Neural crest cell (in vitro differentiated cells): ENCODE results near the gene MED23. TPM values are rescaled to one million over a fixed set of nuclear protein-coding genes. Genes with fewer than 3 reads are reported as not detected.

ENCODE experiments used
- DNase-seq: peaks from one replicate; pipeline ENCODE4 v3.0.0; 2021; ENCODE audit warnings: low read depth, mixed read lengths, low spot score
- H3K27ac Mint-ChIP-seq: one replicate; pipeline ENCODE4 v1.8.0; 2021; ENCODE audit warnings: mild to moderate bottlenecking, mixed read lengths; ENCODE audit not compliant: unreplicated experiment
- H3K27me3 Mint-ChIP-seq: 2 replicates; pipeline ENCODE4 v1.8.0; 2021; ENCODE audit warnings: low read depth, mild to moderate bottlenecking, mixed read lengths
- H3K36me3 Mint-ChIP-seq: 2 replicates; pipeline ENCODE4 v1.8.0; 2021; ENCODE audit warnings: low read depth, mild to moderate bottlenecking, mixed read lengths
- H3K4me1 Mint-ChIP-seq: 2 replicates; pipeline ENCODE4 v1.8.0; 2021; ENCODE audit warnings: mixed read lengths
- H3K4me3 Mint-ChIP-seq: one replicate; pipeline ENCODE4 v1.8.0; 2021; ENCODE audit warnings: mild to moderate bottlenecking, mixed read lengths
- H3K9me3 Mint-ChIP-seq: 2 replicates; pipeline ENCODE4 v1.8.0; 2021; ENCODE audit warnings: mixed read lengths
- CTCF ChIP-seq: fragments of 200-600 bp; sonication (generic); conservative IDR thresholded peaks from 2 replicates; pipeline ENCODE4 v1.5.0; 2021; ENCODE audit warnings: antibody characterized with exemption, mild to moderate bottlenecking
- total RNA-seq: library from RNA; stranded (reverse); gene quantifications from 2 replicates; pipeline ENCODE4 v1.2.1, GENCODE V29; 2021

MED23 gene
- total RNA-seq, 1 donor from 2014 or later: 30.0 TPM

- Mint-ChIP-seq H3K9me3 (no peaks in the 10 kb centered on the region), H3K36me3 (no peaks in the 10 kb centered on the region), H3K27me3 (peaks cover 3% of the 10 kb centered on the region), H3K4me1 (no peaks in the 10 kb centered on the region), H3K27ac (no peak overlapping the region), H3K4me3 (no peak overlapping the region)
- no peak for DNase-seq
- no peak for TF ChIP-seq CTCF
Measured at GRCh38 chr6:131654326-131654725, 26.3 kb upstream of the MED23 start.

- TF ChIP-seq CTCF: no peak
- Mint-ChIP-seq H3K9me3 (no peaks in the 10 kb centered on the region), H3K27ac (no peak overlapping the region), H3K4me1 (no peaks in the 10 kb centered on the region), H3K27me3 (peaks cover 3% of the 10 kb centered on the region), H3K36me3 (no peaks in the 10 kb centered on the region), H3K4me3 (no peak overlapping the region)
- no peak for DNase-seq
Measured at GRCh38 chr6:131652472-131652871, 24.4 kb upstream of the MED23 start.

- Mint-ChIP-seq H3K9me3 (no peaks in the 10 kb centered on the region), H3K4me3 (no peak overlapping the region), H3K36me3 (no peaks in the 10 kb centered on the region)
Measured at GRCh38 chr6:131651782-131652181, 23.7 kb upstream of the MED23 start.

GRCh38 chr6:131646249-131646670 is 18.2 kb upstream of the MED23 start:
- Mint-ChIP-seq H3K27ac (no peak overlapping the region), H3K4me3 (no peak overlapping the region), H3K9me3 (no peaks in the 10 kb centered on the region), H3K36me3 (no peaks in the 10 kb centered on the region), H3K4me1 (no peaks in the 10 kb centered on the region), H3K27me3 (no peaks in the 10 kb centered on the region)
- DNase-seq: no peak
- no peak for TF ChIP-seq CTCF

More at GRCh38 chr6:131651782-131652181, 23.7 kb upstream of the MED23 start:
- Mint-ChIP-seq H3K4me1 (no peaks in the 10 kb centered on the region), H3K27me3 (peaks cover 3% of the 10 kb centered on the region), H3K27ac (no peak overlapping the region)
- no peak for DNase-seq
- TF ChIP-seq CTCF: no peak

GRCh38 chr6:131645846-131646245 is 17.8 kb upstream of the MED23 start:
- DNase-seq: no peak
- H3K36me3 Mint-ChIP-seq: no peaks in the 10 kb centered on the region
- no peaks in the 10 kb centered on the region for H3K9me3 Mint-ChIP-seq
- H3K4me3 Mint-ChIP-seq: no peak overlapping the region
- no peaks in the 10 kb centered on the region for H3K27me3 Mint-ChIP-seq
- no peak overlapping the region for H3K27ac Mint-ChIP-seq
- no peak for TF ChIP-seq CTCF
- H3K4me1 Mint-ChIP-seq: no peaks in the 10 kb centered on the region

GRCh38 chr6:131644921-131645320 is 16.9 kb upstream of the MED23 start:
- Mint-ChIP-seq H3K4me1 (no peaks in the 10 kb centered on the region), H3K36me3 (no peaks in the 10 kb centered on the region), H3K4me3 (no peak overlapping the region), H3K27ac (no peak overlapping the region), H3K9me3 (no peaks in the 10 kb centered on the region), H3K27me3 (no peaks in the 10 kb centered on the region)
- no peak for TF ChIP-seq CTCF
- no peak for DNase-seq
